Measurements from ENCODE around the gene CDH23.

The CDH23 gene

DNA sequence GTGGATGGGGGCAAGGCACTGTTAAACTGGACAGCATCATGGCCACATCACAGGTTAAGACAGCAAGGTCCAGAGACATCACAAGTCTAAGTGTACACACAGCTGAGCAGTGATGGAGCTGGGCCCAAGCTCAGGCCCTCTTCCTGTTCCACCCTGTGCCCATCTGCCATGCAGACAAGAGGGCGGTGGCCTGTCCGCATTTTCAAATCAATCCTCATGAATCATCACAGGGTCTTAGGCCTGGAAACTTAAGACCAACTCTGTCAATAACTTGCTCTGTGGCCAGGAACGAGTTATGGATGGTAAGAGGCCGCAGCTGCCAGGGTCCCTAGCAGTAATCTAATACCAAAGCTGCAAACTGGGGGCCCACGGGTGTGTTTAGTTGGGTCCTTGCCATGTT is 319.7 kb downstream of the CDH23 start:
- no peak for DNase-seq

DNA sequence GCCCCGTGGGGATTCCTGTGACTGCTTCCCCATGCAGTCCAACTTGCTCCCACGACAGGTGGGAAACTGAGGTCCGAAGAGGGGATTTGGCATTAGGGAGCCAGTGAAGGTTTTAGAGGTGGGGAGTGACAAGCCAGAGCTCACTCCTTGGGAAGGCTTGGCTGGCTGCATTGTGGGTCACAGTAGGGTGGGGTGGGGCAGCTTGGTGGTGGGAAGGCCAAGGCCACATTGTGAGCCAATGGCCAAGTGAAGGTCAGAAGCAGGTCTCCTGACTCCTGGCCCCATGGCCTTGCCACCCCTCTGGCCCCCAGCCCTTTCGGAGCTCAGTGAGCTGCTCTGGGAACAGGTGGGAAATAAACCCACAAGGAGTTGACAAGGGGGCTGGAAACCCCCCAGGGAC is 320.3 kb downstream of the CDH23 start:
- no peak for DNase-seq

DNA sequence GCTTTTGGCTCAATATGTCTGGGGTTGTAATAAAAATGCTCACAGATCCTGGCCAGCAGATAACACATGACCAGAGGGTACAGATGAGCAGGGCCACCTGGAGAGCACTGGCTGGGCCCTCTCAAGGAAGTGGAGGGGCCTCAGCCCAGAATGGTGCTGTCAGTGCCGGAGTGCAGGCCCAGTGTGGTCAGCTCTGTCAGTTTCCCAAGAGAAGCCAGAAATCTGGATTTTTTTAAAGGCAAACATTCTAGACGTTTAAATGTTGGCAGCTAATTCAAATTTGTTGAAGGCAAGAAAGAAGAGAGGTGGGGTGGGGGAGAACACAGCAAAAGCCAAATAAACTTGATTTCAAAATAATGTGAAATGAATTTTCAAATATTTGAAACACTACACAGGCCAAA is 320.8 kb downstream of the CDH23 start:
- no peak for DNase-seq

DNA sequence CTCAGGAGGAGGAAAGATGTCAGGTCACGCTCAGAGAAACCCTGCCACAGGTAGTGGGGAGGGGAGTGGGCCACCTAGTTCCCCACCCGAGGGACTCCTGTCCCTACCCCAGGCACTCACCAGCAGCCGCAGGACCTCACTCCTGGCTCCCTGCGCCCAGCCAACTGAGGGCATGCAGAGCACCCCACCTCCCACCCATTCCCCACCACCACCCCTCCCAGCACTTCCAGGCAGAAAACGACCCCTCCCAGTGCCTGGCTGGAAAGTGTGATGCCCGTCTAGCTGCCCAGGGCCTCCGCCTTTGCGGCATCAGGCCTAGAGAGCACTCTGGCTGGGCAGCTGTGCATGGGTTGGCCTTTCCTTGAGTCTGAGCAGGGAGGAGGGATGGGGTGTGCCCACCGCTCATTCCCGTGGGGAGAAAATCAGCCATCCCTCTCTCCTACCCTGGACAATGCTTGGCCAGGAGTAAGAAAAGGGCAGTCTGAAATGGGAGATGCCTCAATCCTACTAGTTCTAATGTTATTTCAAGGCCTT is 321.5 kb downstream of the CDH23 start:
- no peak for DNase-seq

DNA sequence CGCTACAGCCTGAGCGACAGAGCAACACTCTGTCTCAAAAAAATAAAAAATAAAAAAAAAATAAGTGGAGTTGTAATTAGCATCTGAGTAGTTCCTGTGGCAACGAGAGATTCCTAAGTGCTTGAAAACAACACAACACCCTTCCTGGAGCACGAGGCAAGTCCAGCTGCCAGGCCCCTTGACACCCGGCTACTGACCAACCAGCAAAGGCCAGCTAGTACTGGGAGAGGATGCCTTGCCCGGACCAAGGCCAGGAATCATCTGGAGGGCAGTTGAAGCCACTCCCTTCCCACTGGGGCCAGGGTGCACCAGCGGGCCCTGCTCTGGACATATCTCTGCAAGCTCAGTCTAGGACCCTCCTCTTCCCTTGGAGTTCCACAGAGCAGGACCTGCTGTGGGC is 322.3 kb downstream of the CDH23 start:
- no peak for DNase-seq

DNA sequence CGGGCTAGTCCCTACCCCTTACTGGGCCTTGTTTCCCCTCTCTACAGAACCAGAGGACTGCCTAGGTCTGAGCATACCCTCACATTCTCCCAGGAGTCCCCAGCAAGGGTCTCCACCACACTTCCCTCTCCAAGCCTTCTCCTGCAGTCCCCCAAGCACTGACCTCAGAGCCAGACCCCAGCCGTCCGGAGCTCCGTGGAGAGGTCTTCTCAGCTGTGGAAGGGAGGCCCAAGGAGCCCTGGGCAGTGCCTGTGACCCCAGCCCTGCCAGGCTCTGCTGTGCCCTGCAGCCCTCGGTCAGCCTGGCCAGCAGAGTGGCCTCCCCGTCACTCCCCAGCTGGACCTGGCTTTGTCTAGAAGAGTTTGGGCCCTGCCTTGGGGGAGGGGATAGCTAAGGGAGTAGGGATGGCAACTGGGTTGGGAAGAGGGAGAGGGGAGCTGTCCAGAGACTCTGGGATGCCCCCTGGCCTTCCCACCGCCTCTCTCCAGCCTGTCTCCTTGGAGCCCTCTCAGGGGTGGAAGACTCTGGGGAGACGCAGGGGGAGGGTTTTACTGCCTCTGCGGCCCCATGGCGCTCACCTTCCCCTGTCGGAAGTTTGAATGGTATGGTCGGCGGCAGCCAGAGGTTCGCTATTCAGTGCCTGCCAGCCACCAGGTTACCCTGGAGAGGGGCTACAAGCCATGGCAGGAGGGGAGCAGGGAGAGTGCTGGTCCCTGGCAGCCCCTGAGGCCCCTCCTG is 322.9 kb downstream of the CDH23 start, which contains the start of gene C10orf105:
TSS of gene C10orf105 (minus strand) at position 315 of the 738 bp plus-strand sequence. CDS start 3,441 bp downstream, outside the sequence.
- no peak for DNase-seq

DNA sequence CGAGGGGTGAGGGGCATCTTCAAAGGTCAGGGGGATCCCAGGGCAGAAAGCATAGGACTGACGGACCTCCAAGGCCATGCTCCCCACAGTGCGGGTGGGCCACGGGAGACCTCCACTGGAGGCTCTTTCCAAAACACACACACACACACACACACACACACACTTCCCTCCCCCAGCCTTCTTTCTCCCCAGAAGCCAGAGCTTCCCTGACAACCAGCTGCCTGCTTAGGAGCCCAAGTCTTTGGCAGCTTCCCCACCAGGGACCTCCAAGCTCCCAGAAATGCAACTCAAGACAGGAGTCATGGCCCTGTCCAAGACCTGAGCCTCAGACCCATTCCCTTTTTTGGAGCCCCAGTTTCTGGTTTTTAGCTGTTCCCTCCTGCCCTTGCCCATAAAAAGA is 323.6 kb downstream of the CDH23 start:
- DNase-seq = no peak

DNA sequence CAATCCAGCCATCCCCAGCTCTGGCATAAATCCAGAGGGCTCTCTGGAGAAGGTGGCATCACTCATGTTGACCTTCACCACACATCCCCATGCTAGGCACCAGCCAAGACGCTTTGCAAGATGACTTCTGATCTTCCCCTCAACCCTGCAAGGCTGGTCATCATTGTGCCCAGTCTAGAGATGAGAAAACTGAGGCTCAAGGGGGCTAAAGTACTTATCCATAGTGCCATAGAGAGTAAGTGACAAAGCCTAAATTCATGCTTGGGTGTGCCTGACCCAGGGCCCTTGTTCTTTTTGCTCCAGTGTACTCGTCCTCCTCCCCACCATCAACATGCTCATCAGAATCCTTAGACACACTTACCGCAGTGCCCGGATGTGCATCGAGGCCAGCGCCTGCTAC is 324.6 kb downstream of the CDH23 start:
- no peak for DNase-seq

DNA sequence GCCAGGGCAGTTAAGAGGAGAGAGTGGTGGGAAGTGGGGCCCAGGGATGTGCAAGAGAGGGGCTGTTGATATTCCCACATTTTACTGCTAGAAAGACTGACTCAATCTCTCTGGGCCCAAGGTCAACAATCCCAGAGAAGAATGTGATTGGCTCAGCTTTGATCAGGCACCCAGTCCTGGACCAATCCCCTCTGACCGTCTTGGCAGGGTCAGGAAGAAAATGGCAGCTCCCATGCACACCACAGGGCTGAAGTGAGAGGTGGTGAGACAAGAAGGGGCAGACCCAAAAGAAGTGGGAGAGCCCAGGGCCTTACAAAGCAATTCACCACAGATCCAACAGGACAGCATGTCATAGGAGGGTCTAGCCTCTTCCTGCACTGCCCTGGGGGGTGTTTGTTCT is 326.1 kb downstream of the CDH23 start:
- DNase-seq = no peak

DNA sequence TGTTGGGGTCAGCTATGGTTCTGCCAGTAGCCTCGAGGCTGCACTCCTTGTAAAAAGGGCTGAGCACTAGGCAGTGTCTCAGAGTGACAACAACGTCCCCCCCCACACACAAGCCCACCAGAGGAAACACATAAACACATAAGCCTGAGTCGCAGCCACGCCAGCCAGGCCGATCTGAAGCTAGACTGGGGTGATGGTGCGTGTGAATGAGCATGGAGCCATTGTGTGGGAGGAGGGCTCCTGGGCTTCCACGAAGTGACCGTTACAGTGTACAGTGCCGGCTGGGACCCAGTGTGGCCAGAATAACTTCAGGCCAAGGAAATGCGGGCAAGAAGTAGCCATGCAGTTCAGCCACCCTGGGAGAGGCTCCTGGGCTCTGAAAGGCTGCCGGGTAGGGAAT is 326.6 kb downstream of the CDH23 start:
- DNase-seq = no peak

DNA sequence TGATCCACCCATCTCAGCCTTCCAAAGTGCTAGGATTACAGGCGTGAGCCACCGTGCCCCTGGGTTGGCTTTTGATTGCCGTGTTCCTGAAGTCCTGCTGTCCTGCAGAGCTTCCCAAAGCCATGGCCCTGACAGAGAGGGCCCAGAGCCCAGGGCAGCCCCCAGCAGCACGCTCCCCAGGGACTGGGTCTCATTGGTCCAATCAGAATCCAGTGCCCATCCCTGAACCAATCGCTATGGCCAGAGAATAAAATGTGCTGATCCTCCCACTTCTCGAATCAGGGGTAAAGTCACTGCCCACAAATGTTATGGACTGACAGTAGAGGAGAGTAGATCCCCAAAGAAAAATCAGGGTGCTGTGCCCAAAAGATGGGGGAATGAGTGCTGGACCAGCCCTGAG is 327.8 kb downstream of the CDH23 start:
- DNase-seq = no peak

DNA sequence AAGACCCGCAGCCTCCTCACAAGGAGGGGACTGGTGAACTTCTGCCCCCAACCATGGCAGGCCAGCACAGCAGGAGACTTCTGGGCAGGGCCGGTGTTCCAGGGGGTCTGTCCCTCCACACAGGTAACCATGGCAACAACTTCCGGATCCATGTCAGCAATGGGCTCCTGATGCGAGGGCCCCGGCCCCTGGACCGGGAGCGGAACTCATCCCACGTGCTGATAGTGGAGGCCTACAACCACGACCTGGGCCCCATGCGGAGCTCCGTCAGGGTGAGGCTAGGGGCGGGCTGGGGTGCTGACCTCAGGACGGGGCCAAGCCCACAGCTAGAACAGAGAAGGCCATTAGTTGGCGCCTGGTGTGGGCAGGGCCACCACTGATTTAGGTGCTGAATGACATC is 328.5 kb downstream of the CDH23 start:
- no peak for DNase-seq

DNA sequence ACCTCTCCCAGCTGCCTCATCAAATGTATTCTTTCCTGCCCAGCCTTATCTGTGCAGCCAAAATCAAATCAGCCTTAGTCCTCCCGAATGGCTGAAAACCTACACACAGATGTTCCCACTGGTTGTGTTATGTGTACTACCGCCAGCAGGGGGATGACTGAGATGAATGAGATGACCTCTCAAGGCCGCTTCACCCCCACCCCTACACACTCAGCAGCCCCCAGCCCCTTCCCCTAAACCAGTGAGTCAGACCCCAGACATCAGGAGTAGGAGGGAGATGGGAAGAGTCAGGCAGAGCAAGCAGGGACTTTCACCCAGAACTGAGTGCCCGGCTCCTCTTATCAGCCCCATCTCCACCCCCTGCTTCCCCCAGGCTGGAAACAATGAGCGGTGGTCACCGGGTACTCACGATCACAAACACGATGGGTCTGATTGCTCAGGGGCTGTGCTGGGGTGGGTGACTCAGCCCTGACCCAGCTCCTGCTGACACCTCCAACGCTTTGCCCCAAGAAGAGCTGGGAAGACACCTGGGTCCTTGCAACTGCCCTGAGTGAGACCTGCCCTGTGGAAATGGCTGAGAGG is 329.4 kb downstream of the CDH23 start:
- DNase-seq = peak; percentile 19

DNA sequence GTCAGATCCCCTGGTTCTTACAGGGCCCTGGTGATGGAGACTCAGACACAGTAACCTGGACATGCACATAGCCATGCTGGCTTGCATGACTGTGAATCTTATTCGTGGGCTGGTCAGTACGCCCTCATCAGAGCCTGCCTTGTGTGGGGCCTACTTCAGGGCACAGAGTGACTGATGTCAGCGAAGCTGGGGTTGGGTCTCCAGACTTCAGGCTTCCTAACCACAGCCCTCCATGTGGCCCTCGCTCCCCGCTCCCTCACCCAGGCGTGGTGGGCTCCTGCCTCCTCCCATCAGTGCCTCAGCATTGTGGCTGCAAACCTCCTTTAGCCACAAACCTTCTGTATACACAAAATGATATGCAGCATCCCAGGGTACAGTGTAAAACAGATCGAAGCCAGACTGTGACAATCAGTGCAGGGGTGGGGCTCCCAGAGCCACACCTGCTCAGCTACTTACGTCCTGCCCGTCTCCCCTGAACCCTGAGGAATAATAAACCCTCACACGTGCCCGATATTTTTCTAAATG is 329.9 kb downstream of the CDH23 start:
- DNase-seq = no peak

DNA sequence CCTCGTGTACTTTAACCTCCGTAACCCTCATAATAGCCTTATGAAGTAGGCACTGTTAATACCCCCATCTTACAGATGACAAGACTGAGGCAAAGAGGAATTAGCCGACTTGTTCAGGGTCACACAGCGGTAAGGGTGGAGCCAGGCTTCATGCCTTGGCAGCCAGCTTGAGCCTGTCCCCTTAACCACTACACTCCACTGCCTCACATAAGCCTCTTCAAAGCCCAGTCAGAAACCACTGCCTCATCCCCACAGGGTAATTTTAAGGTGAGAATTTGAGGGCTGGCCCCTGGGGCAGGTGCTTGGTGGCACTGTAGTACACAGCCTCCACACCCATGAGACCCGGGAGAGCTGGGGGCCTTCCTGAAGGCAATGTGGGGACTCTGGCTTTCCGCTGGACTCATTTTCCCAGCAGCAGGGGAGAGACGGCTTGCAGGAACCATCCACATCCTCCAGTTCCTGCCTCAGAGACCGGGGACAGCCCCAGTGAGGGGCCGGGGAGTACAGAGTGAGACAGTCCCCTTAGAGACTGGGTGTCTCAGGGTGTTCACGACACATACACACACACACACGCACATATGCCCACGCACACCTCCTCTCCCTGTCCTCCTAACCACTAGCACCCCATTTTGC is 330.5 kb downstream of the CDH23 start:
- no peak for DNase-seq

DNA sequence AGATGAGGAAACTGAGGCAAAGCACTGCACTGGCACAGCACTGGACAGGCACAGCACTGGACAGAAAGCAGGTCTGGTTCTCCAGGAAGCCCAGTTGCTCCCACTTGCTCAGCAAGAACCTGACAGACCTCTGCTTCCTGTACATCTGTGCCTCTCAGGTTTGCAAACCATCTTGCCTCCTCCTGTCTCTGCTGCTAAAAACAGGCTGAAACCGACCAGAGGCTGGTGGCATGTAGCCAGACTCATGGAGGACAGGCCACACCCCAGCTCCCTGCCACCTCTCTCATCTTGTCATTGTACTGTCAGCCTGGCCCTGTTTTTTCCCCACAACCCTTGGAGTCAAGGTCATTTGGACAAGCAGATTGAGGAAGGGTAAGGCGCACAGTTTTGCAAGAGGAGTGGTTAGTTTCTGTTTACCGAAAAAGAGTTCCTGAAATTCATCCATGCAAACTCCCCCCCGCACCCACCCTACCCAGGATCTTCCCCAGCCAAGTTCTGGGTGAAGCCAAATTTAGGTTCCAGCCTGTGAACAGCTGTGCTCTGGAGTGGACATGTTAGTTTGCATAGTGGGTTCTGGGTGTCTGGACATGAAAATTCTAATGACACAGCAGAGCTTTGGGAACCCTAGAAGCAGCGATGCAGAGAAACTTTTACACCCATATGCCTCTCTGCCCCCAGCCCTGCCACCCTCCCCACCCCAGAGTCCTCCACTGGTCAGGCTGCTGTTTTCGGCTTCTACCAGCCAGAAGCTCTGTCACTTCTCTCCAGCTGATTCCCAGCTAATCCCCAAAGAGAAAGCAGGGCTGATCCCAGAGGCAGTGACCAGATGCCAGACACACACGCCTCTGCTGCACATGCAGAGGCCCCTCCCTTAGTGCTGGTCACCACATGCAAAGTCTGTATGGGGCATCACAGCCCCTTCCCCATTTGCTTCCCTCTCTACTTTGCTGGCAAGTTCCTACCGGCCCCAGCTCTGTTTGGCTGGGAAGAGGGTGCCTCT is 331.3 kb downstream of the CDH23 start:
- no peak for DNase-seq

DNA sequence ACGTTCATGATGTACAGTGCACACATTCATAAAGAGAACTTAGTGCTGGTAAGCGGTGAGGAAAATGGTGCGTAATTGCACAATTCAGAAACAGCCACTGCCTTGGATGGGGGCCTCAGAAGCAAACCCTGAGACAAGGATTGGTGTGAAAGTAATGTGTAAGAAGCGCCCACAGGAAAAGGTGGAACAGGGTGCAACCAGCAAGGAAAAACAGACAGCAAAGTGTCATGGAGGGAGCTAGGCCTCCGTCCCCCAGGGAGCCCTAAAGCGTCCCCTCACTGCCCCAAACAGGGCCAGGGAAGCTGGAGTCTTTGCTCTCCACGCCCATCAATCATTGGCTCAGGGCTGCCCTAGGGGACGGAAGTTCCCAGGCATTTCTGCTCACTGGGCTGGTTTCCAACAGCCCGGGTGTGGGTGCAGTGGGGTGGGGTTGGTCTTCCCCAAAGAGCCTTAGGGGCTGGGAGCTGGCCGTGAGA is 332.5 kb downstream of the CDH23 start:
- DNase-seq = no peak

DNA sequence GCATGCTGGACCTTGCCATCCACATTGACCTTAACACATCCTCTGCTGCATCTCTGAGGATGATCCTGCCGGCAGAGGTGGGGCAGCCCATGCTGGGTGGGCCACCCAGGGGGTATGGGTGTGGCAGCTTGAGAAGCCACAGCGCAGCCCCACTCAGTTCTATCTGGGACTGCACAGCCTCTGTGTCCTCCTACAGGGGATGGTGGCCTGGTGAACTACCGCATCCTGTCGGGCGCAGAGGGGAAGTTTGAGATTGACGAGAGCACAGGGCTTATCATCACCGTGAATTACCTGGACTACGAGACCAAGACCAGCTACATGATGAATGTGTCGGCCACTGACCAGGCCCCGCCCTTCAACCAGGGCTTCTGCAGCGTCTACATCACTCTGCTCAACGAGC is 335.1 kb downstream of the CDH23 start:
- DNase-seq = no peak

DNA sequence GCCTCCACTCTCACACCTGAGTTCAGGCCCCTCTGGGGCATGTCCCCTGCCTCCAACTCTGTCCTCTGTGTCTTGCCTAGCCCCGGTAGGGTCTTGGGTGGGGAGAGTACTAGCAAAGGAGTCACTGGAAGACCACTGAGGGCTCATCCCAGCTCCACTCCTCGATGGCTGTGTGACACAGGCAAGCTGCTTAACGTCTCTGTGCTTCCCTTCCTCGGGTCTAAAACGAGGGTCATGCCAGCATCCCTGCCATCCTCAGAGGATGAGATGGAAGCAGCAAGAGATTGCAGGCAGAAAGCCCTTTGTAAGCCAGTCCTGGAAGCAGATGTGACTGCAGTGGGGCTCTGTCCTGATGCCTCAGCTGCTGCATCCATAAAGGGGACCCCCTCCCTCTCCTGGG is 338.1 kb downstream of the CDH23 start:
- DNase-seq = no peak

DNA sequence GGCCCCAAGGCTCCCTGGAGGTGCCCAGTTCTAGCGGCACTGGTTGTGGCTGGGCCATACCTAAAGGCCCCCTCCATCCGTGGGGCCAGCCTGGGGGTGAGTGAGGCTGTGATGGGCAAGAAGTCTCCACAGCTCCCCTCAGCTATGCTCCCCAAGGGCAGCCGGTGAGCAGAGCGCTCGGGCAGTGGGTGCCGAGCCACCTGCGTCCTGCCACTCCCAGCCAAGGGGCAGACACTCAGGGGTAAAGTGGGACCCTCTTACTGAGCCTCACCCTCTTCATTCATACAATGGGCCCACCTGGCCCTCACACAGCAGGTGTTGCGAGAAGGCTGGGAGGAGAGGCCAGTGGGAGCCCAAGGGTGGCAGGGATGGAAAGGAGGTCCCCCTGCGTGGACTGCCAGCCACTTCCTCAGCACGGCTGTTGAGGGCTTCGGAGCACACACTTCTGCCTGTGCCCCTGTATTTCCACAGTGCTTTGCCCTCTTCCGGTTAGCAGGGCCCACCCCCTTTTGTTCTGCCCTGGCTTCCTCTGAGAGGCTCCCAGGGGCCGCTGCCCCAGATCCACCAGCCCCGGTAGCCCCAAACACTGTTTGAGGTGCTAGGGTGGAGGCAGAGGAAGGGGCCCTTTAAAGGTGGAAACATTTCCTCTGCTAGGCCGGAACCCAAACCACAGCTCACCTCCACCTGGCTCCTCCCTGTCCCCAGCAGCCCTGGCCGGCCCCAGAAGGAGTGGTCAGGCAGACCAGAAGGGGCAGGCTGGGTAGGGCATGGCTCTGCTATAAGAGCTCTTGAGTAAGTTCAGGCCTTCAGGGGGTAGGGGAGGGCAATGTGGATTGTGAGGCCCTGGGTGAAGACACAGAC is 339.2 kb downstream of the CDH23 start:
- no peak for DNase-seq

DNA sequence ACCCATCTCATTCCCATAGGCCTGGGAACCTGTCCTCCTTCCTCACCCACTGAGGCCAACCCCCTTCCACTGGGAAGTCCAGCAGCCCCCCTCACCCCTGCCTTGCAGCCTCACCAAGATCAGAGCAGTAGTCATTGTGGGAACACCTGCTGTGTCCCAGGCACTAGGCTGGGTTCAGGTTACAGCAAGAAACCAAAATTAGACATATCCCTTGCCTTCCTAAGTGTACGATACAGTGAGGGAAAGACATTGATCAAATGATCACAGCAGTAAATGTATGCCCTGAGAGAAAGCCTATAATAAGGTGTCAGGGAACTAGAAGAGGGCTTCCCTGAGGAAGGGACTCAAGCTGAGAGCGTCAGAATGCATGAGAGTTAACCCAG is 339.8 kb downstream of the CDH23 start:
- no peak for DNase-seq
